SKM-1 treated with dmso at 0.1 percent for 144 hours (cell line): Measurements from ENCODE around the gene TNIP1.

ENCODE experiments used
- DNase-seq: peaks from one replicate; lab custom pipeline; 2025; ENCODE audit not compliant: unreplicated experiment; lab: John Stamatoyannopoulos, UW

Gene TNIP1, protein sequence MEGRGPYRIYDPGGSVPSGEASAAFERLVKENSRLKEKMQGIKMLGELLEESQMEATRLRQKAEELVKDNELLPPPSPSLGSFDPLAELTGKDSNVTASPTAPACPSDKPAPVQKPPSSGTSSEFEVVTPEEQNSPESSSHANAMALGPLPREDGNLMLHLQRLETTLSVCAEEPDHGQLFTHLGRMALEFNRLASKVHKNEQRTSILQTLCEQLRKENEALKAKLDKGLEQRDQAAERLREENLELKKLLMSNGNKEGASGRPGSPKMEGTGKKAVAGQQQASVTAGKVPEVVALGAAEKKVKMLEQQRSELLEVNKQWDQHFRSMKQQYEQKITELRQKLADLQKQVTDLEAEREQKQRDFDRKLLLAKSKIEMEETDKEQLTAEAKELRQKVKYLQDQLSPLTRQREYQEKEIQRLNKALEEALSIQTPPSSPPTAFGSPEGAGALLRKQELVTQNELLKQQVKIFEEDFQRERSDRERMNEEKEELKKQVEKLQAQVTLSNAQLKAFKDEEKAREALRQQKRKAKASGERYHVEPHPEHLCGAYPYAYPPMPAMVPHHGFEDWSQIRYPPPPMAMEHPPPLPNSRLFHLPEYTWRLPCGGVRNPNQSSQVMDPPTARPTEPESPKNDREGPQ

DNA sequence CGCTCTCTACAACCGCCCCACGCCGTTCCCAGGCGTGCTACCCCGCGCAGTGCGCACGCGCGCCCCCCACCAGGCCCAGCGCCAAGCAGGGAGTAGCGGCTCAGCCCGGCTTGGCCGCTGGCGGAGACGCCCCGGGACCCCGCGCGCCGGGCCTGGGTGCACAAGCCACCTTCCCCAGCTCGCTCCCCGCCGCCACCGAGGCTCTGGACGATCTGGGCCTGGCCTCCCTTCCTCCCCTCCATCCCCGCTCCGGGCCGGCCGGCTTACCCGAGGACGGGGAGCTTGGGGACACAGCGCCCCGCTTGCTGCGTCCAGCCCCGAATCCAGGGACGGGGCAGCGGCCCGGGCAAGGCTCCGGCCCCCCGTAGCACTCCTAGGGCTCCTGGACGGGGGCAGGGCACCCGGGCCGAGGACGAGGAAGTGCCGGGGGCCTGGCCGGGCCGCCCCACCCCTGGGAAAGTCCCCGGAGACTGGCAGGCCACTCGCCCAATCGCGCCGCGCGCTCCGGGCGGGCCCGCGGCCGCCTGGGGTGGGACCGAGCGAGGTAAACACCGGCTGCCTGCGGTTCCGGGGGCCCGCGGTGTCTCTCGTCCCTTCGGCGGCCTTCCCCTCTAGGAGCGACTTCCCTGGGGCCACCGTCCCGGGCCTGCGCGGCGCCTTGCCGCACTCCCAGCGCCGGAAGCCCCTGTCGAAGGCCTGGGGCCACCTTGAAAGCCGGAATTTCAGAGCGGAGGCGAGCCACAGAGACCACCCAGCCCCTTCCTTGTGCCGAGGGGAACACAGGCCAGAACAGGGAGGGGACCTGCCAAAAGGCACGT is at the start of gene TNIP1:
Gene TNIP1 (minus strand): TSS at position 422 of the 818 bp plus-strand sequence. CDS start 15,939 bp downstream, outside the sequence.
- peak; percentile 85 for DNase-seq

DNA sequence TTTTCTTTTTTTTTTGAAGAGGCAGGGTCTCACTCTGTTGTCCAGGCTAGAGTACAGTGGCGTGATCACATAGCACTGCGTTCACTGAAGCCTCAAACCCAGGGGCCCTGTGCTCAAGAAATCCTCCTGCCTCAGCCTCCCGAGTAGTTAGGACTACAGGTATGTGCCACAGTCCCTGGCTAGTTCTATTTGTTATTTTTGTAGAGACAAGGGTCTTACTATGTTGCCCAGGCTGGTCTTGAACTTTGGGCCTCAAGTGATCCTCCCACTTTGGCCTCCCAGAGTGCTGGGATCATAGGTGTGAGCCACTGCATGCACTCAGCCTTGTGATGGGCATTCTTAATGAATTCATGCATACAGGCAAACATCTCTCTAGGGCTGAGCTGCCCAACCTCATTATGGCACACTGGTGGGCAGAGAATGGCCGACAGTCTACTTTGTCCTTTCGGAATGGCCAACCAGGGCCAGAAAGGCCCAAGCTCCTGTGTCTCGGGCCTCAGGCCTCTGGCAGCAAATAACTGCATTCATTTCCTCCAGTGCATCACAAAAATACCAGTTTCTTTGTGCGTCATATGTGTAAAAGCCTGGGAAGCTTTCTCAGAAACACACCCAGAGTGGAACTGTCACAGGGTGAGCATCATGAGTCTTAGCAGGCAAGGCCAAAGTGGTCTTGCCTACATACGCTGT is 49.5 kb upstream of the TNIP1 start:
- DNase-seq, result no peak

DNA sequence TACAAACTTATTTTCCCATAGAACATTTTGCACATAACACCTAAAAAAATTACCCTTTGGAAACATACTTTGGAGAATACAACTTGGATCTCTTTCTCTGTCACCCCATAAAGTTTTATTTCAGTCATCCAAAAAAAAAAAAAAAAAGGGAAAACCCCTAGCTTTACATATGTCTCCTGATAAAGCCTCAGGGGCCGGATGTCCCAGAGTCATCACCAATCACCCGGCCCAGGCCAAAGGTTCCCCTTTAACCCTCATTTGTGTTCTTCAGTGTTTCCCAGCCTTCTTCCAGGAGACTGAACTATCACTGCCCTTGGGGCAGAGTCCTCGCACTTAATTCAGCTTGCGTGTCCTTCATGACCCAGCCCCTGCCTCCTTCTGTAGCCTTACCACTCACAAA is 48.0 kb upstream of the TNIP1 start:
- no peak for DNase-seq

DNA sequence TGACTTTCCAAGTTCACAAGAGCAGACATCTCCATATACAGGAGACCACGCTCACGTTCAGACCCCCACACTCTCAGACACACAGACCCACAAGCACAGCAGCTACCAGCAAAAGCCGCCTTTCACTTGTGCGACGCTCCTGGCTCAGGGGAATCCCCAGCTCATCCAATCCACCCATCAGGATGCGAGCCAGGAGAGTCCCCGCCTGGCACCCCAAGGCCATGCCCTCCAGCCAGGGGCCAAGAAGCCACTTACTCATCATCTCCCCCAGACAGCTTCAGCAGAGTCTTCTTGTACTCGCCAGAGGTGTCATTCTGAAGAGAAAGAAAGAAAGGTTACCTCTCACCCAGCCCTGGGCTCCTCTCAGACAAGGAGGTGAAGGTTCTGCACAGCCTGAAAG is 47.1 kb upstream of the TNIP1 start:
- DNase-seq, result no peak

DNA sequence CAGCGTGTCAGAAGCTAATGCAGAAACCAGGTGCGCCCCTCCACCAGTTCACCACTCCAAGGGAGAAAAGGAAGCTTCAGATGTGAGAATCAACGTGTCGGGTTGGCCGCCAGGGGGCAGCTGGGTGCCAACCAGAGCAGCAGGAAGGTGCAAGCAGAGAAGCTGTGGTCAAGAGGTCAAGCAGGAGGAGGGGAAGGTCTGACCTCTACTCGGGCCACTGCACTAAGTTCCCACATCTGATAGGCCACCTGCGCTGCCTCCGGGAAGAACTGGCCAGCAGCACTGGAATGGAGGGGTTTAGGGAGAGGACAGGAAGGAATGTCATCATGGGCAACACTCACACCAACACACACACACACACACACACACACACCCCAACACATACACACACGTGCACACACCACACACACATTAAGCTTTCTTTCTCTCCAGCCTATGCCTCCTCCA is 45.4 kb upstream of the TNIP1 start:
- peak; percentile 38 for DNase-seq

DNA sequence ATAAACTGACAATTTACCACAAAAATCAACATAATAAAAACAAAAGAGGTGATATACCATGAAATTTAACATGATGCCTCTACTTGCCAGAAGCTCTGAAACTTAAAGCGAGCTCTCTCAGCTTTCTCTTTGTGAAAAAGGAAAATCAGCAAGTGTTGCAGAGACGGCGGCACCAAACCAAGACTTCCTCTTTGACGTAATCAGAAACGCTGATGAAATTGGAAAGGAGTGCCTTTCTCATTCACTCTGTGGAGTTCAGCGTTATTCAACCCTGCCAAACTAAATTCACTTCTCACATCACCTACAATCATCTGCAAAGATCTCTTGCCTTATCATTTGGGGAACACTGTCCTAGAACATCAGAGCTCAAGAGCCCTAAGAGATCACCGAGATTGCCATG is 44.6 kb upstream of the TNIP1 start:
- DNase-seq, result peak; percentile 53

DNA sequence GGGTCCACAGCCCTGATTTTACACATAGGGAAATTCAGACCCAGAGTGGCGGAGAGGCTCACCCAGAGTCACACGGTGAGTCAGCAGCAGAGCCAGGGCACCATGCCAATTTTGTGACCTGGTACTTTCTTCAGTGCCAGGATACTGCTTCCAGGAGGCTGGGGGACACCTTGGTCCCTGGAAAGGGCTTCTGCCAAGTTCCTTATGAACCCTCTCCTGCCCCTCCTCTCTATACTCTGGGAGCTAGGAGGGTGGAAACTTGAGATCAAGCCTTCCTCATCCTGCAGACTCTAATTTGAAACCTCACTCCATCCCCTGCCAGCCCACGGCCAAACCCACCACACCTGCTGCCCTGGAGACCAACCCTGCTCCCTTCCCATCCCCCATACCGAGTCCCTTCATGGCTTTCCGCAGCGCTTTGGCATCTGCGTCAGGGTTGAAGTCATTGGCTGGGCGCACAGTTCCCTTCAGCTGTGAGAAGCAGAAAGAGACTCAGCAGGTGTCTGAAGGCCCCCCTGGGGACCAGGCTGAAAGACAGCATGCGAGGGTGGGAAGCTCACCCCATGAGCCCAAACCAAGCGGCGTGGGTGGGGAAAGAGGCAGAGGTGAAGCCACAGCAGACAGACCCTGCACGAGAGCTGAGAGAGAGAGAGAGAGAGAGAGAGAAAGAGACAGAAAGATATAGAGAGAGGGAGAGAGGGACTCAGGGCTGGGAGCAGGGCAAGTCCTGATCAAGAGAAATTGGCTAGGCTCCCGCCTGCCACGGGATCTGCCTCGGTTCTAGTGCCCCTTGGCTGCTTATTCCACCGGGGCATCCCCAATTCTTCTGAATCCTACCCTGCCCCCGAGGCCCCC is 43.3 kb upstream of the TNIP1 start:
- no peak for DNase-seq

DNA sequence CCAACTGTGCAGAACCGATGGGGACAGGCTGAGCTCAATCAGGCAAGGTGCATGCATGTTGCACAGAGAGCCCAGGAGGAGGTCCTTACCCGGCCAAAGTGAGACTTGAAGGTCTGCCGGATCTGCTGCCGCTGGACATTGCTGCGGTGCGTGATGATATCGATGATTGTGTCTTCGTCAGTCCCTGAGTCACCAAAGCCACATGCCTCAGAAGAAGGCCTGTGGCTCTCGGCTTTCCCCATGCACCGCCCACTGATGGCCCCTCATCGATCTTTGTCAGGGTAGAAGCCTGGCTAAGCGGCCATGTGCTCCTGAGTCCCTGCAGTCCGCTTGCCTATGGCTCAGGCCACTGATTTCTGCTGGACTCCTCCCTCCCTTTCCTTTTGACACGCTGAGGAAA is 42.0 kb upstream of the TNIP1 start:
- no peak for DNase-seq

DNA sequence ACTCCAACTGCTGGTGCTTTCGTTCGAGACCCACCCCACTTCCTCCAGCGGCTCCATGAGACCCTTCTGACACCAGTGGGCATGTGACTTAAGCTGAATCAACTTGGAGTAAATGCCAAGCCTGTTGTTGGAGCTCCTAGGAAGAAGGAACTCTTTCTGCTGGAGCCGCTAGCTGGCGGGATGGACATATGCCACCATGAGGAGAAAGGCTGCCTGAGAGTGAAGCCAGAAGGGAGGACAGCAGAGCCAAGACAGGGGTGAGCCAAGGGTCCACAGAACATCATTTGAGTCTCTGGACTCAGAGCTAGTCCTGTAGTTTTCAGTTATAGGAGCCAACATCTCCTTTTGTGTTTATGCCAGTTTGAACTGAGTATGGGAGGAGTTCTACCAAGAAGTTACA is 40.8 kb upstream of the TNIP1 start:
- no peak for DNase-seq

DNA sequence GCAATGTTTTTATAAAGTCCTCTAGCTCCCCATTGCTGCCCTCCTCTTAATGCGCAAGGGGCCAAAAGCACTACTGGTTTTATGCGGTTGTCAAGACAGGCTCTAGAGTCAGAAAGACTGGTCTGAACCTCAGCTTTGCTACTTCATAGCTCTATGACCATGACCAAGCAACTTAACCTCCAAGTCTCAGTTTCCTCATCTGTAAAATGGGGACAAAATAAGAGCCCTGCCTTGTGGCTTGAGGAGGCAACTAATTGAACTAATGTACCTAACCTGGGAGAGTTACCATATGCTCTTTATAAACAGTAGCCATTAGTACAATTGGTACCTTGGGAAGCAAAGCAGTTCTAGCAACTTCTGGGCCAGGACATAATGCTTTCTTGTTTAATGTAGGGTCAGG is 40.3 kb upstream of the TNIP1 start:
- no peak for DNase-seq

DNA sequence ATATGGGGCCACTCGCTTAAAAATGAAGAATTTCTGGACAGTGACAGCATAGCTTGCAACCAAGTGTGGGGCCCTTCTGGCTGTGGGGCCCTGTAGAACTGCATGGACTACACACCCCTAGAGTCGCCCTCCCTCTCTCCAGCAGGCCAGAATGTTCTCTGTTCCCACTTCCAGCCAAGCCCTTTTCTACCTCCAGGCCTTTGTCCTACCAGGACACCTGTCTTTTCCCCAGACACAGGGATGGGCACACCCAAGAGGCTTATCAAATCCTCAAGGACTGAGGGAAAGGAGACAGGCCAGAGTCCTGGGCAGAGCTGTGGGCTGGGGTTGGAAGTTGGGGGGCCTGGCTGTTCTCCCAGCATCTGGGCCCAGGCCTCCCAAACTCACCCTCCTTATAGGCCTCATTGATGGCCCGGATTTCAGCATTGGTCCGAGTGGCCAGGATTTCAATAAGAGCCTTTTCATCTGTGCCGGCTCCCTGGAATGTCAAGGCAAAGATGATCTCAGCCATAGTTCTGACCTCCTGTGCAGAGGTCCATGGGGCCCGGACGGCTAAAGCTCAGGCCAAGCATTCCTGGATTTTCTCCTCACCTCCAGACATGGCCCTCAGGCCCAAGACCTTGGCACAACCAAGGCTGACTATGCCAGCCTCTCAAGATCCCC is 38.2 kb upstream of the TNIP1 start:
- no peak for DNase-seq

DNA sequence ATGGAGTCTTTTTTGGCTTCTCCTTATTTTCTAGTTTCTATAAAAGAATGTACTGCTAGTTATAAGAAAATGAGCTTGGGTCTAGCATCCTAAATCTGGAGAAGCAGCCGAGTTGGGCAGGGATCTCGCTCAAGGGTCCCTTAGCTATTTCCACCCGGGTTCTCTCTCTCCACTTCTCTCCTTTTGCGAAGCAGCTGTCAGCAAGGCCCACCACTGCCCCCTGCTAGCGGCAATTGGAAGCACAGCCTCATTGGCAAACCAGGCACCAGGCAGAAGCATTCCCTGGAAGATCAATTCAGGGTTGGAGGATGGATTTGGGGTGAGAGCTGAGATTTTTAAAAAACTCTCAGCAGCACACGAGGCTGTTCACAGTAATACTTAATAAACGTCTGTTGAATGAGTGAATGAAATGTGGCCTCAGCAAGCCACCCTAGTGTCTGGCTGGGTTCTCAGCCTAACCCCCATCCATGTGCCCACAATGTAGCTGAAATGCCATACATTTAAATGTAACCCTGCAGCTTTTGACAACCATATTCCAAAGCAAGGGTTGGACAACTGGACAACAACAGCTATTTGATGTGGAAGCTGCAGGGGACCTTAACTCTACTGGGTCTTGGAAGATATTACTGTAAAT is 34.6 kb upstream of the TNIP1 start:
- DNase-seq, result peak; percentile 41

DNA sequence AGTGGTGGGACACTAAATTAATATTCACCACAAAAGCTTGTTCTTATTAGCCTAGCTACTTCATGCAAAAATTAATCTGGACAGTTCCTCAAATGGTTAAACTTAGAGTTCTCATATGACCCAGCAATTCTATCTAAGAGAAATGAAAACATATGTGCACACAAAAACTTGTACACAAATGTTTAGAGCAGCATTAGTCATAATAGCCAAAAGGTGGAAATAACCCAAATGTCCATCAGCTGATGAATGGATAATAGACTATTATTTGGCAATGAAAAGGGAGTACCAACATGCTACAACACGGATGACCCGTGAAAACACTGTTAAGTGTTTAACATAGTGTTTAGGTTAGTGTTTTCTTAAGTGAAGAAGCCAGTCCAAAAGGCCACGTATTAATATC is 32.8 kb upstream of the TNIP1 start:
- no peak for DNase-seq

DNA sequence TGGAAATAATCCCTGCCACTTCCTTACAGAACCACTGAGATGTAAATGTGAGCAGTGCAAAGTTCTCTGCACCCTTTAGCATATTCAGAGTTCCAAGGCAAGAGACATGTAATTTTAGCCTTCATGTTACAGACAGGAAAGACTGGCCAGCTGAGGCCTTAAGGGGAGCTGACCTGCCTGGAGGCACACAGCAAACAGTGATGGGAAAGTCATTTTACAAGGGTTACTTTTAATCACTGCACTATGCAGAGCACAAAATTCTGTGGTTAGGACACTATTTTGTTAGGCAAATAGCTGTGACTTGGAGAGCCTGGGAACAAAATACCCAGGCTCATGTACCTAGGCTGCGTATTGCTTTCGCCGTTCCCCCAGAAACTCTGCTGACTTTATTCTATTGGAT is 30.2 kb upstream of the TNIP1 start:
- DNase-seq, result no peak

DNA sequence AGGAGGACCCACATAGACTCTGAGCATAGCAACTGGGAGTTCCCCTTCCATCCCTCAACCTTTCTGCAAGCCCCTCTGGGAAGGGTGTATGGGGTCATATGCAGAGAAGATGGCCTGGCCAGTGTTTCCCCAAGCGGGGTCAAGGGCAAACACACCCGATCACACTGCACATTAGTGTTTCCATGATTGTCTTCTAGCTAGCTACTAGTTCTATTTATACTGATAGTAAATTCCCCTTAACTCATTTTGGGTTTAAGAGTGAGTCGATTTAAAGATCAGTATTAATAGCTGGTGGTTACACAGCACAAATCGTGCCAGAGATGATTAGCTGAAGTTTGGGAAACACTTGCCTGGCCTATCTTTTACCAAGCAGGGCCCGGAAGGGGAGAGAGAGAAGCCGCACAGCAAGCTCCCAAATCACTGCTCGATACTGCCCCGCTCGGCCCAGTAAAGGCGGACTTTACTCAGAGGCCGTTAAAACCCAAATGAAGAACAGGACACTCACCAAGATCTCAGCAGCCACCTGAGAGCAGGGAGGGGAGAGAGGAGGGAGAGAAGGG is 29.4 kb upstream of the TNIP1 start:
- no peak for DNase-seq

DNA sequence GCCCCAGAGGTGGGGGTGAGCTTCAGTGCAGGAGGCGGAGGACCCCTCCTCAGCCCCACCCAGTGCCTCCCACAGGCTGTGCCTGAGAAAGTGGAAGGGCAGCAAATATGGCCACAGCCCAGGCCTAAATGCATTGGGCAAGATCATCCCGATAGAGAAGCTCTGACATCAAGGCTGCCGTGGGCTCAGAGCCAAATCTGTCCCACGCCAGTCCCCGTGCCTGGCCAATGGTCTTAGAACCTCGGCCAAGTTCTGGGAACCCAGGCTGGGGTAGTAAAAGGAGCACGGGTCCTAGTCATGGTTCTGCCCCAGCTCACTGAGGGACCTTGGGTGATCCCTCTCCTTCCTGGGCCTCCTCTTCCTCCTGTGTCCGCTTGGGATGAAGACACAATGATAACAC is 27.7 kb upstream of the TNIP1 start:
- DNase-seq, result no peak

DNA sequence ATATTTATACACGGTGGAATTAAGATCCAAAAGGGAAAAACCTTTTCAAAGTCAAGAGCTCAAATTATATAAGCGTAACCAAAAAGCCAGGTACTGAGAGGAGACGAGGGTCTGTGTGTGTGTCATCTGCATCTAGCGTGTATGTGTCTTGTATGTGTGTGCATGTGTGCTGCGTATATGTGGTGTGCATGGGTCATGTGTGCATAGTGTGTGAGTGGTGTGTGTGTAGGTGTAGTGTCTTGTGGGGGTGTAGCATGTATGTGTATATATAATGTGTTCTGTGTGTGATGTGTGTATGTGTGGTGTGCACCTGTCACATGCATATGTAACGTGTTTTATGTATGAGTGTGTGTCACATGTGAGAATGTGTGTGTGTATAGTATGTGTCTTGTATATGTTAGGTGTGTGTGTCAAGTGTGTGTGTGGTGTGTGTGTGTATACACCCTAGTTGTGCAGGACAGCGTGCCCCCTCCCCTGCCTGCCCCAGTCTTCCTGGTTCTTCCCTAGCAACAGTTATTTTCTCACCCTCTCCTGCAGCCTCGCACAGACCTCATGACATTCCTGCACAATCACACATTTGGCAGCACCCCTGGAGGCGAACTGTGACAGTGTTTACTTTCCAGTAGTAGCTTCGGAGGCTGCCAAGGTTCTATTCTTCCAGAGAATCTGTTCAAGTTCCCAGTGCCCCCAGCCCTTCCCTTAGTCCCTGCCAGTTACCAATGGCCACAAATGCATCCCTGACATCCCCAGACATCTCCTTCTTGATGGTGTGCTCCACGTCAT is 27.1 kb upstream of the TNIP1 start:
- no peak for DNase-seq

DNA sequence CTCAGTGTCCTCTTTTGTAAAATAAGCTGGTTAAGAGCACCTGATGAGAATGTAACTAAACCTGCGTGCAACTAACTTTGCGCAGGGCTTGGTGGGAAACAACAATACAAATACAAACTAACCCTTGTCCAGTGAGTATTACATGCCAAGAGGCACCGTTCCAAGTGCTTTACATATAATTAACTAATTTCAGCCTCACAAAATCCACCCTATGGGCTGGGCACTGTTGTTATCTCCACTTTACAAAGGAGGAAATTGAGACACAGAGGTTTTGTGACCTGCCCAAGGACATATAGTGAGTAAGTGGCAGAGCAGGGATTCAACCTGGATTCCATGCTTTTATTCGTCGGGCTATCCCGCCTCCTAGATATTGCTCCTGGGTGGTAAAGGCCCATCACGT is 26.2 kb upstream of the TNIP1 start:
- no peak for DNase-seq
